K562 (cell line): Measurements from ENCODE around the gene GALNT18. TPM values are rescaled to one million over a fixed set of nuclear protein-coding genes. Genes with fewer than 3 reads are reported as not detected.

Experiments
- ELF2 ChIP-seq: fragments of 250-450 bp; sonication (Bioruptor Pico); IDR thresholded peaks from 2 replicates; pipeline ENCODE4 v1.5.0; 2021; ENCODE audit warnings: mild to moderate bottlenecking
- ETV6 ChIP-seq, 3 experiments: fragments of 150-350 bp in 1 of 3; sonication (generic) in 1 of 3; formaldehyde crosslinking in 1 of 3; IDR thresholded peaks; 2 replicates each; pipeline versions ENCODE4 v1.6.1 to v1.8.0; 2014 to 2022; ENCODE audit warnings: borderline replicate concordance in 2 of 3, low read depth in 2 of 3, antibody characterized with exemption in 1 of 3, low read length in 1 of 3, mild to moderate bottlenecking in 1 of 3, missing genetic modification reagents in 1 of 3
- FOXJ2 ChIP-seq: fragments of 200-800 bp; sonication (Bioruptor generic); IDR thresholded peaks from 2 replicates; pipeline ENCODE4 v1.6.1; 2016; ENCODE audit warnings: missing genetic modification characterization, missing compliant biosample characterization
- HNRNPH1 ChIP-seq: fragments of 200-400 bp; formaldehyde crosslinking; optimal IDR thresholded peaks from 2 replicates; pipeline ENCODE3; 2017; ENCODE audit warnings: low read depth, mild to moderate bottlenecking, low read length, moderate library complexity
- IRF9 ChIP-seq: fragments of 450-650 bp; IDR thresholded peaks from 2 replicates; pipeline ENCODE4 v1.6.1; 2016; ENCODE audit warnings: missing biosample characterization, missing genetic modification characterization
- L3MBTL2 ChIP-seq: fragments of 450-650 bp; IDR thresholded peaks from 2 replicates; pipeline ENCODE4 v1.6.1; 2016; ENCODE audit warnings: mild to moderate bottlenecking, moderate library complexity
- MIER1 ChIP-seq: fragments of 450-650 bp; IDR thresholded peaks from 2 replicates; pipeline ENCODE4 v1.6.1; 2016; ENCODE audit warnings: antibody characterized with exemption, mild to moderate bottlenecking, low read depth
- NFXL1 ChIP-seq: fragments of 450-650 bp; formaldehyde crosslinking; IDR thresholded peaks from 2 replicates; pipeline ENCODE4 v1.4.0; 2021; ENCODE audit warnings: mild to moderate bottlenecking
- NR4A1 ChIP-seq, 2 experiments: fragments of 250-450 bp in 1 of 2; fragments of 450-650 bp in 1 of 2; sonication (Bioruptor Pico) in 1 of 2; IDR thresholded peaks; 2 replicates each; pipeline versions ENCODE4 v1.4.0 to v1.6.1; 2016 to 2020; ENCODE audit warnings: mild to moderate bottlenecking in 2 of 2, missing compliant biosample characterization in 1 of 2, missing genetic modification characterization in 1 of 2, moderate library complexity in 1 of 2
- PKNOX1 ChIP-seq: fragments of 450-650 bp; IDR thresholded peaks from 2 replicates; pipeline ENCODE4 v1.6.1; 2016
- PTTG1 ChIP-seq: fragments of 450-650 bp; IDR thresholded peaks from 2 replicates; pipeline ENCODE4 v1.6.1; 2016; ENCODE audit warnings: low read depth, mild to moderate bottlenecking, missing genetic modification characterization, missing compliant biosample characterization
- REST ChIP-seq, 2 experiments: fragments of 450-650 bp; formaldehyde crosslinking in 1 of 2; IDR thresholded peaks; 2 replicates each; pipeline versions ENCODE4 v1.4.0 to v1.6.1; 2014 to 2020; ENCODE audit warnings: mild to moderate bottlenecking in 2 of 2, borderline replicate concordance in 1 of 2, low read depth in 1 of 2
- SAFB ChIP-seq: fragments of 200-400 bp; formaldehyde crosslinking; IDR thresholded peaks from 2 replicates; pipeline ENCODE4 v1.6.1; 2017; ENCODE audit warnings: low read depth, low read length, borderline replicate concordance
- SMAD1 ChIP-seq: fragments of 150-350 bp; IDR thresholded peaks from 2 replicates; pipeline ENCODE4 v1.6.1; 2014; ENCODE audit warnings: low read length, low read depth; ENCODE audit not compliant: partially characterized antibody
- SP2 ChIP-seq: IDR thresholded peaks from 2 replicates; pipeline ENCODE4 v1.6.1; 2011; ENCODE audit warnings: mild to moderate bottlenecking, low read depth, low read length, moderate library complexity; ENCODE audit not compliant: poor library complexity, severe bottlenecking; ENCODE audit errors: extremely low read depth
- TGIF2 ChIP-seq: sonication (generic); formaldehyde crosslinking; IDR thresholded peaks from 2 replicates; pipeline ENCODE4 v1.8.1; 2022; ENCODE audit warnings: mild to moderate bottlenecking, missing genetic modification reagents, moderate library complexity
- polyA plus RNA-seq, 8 experiments: library from polyadenylated mRNA; depleted of rRNA in 4 of 8; stranded (reverse) in 5 of 8; unstranded in 3 of 8; fragments of >200 nt; fragmentation: Nextera tagmentation in 2 of 8; fragmentation: Illumina TruSeq in 1 of 8; extraction: Ambion mirVana in 2 of 8; extraction: Trizol in 1 of 8; gene quantifications; 2 replicates each; pipeline versions ENCODE4 v1.2.1 to v1.2.3, GENCODE V29; 2011 to 2014; ENCODE audit warnings: inconsistent platforms in 1 of 8, missing spikeins in 1 of 8
- total RNA-seq, 7 experiments: library from RNA; depleted of rRNA in 6 of 7; stranded (reverse); fragments of >200 nt in 6 of 7; fragmentation: Illumina TruSeq in 2 of 7; extraction: Trizol in 2 of 7; gene quantifications; 2 replicates each; pipeline versions ENCODE4 v1.2.1 to v1.2.3, GENCODE V29; 2011 to 2021; ENCODE audit warnings: low replicate concordance in 1 of 7

The GALNT18 gene
- total and polyA plus RNA-seq, 9 of the 15 experiments (the other 6 are each of a cell fraction or from before 2014, with no cell fraction given) = not detected

- TF ChIP-seq NR4A1 (CRISPR knock-in tag; IDR thresholded peaks at IDR 0.05) = no peak
- no peak for TF ChIP-seq NR4A1 (tag; IDR thresholded peaks at IDR 0.05)
- no peak for TF ChIP-seq FOXJ2 (tag)
- no peak for TF ChIP-seq SMAD1
- no peak for TF ChIP-seq NFXL1 (CRISPR knock-in tag)
- no peak for TF ChIP-seq HNRNPH1
- peak; percentile 78 for TF ChIP-seq SP2
- no peak for TF ChIP-seq ETV6 (IDR thresholded peaks at IDR 0.05; ENCODE audit: borderline replicate concordance in 1 of 2, low read depth in 2 of 2, low read length in 1 of 2)
- TF ChIP-seq ETV6 (CRISPR knock-in tag; IDR thresholded peaks at IDR 0.05; ENCODE audit: borderline replicate concordance) = no peak
- peak; percentile 81 for TF ChIP-seq L3MBTL2
- no peak for TF ChIP-seq IRF9
- TF ChIP-seq PKNOX1 = peak; percentile 98
- no peak for TF ChIP-seq PTTG1 (tag)
- TF ChIP-seq REST (IDR thresholded peaks at IDR 0.05; ENCODE audit: borderline replicate concordance) = peak; percentile 45; the same call in 1 of the 2 replicates
- TF ChIP-seq REST (CRISPR knock-in tag; IDR thresholded peaks at IDR 0.05; ENCODE audit: low read depth) = no peak
- 0 out of 2 replicates have a peak, but pooled peaks have one; percentile 23 for TF ChIP-seq SAFB
- no peak for TF ChIP-seq ELF2 (CRISPR knock-in tag)
- no peak for TF ChIP-seq MIER1
- TF ChIP-seq TGIF2 (CRISPR knock-in tag) = no peak
Observed at GRCh38 chr11:11621573-11622339, at the start of gene GALNT18 (continued).
